ENCODE measurements around the gene ITGA2B. TPM values are rescaled to one million over a fixed set of nuclear protein-coding genes. Genes with fewer than 3 reads are reported as not detected.

The ITGA2B gene
- total and polyA plus RNA-seq, 4 donors = 1.4 to 9.2 (median 4.2) TPM

GRCh38 chr17:44409309-44410028 is 20.0 kb upstream of the ITGA2B start:
- WGBS, 2 donors = 89 to 96% methylated on average over 7 of the region's 7 CpGs
- H3K27ac ChIP-seq (ENCODE audit: low read depth in 1 of 2, low read length in 1 of 2) = no peak overlapping the region
- H3K27me3 ChIP-seq (ENCODE audit: control insufficient read depth in 3 of 3, insufficient read depth in 3 of 3, low read length in 2 of 3) = no peaks in the 10 kb centered on the region
- peaks cover 3 to 14% (median 6%) of the 10 kb centered on the region in 4 donors for H3K36me3 ChIP-seq (ENCODE audit: control insufficient read depth in 4 of 4, insufficient read depth in 4 of 4, low read length in 4 of 4)
- DNase-seq (no peak), ATAC-seq (ENCODE audit: insufficient read depth, low FRiP score) (no peak)
- no peaks in the 10 kb centered on the region for H3K9me3 ChIP-seq (ENCODE audit: control insufficient read depth in 4 of 4, insufficient read depth in 3 of 4, low read length in 3 of 4)
- H3K4me3 ChIP-seq = no peak overlapping the region
- H3K9ac ChIP-seq (ENCODE audit: insufficient read depth in 1 of 2, low read length in 2 of 2) = no peak overlapping the region
- H3K4me1 ChIP-seq (ENCODE audit: control insufficient read depth in 5 of 5, insufficient read depth in 5 of 5, low read length in 5 of 5) = no peaks in the 10 kb centered on the region
- TF ChIP-seq CTCF (IDR thresholded peaks at IDR 0.05; ENCODE audit: control extremely low read depth, extremely low read depth) = no peak

- TF ChIP-seq CTCF (IDR thresholded peaks at IDR 0.05; ENCODE audit: control extremely low read depth, extremely low read depth) = no peak
These were observed 19.3 kb upstream of the ITGA2B start for GRCh38 chr17:44408786-44409185.

GRCh38 chr17:44402564-44403172 is 13.2 kb upstream of the ITGA2B start:
- no peaks in the 10 kb centered on the region for H3K9me3 ChIP-seq (ENCODE audit: control insufficient read depth in 4 of 4, insufficient read depth in 3 of 4, low read length in 3 of 4)
- H3K4me1 ChIP-seq (ENCODE audit: control insufficient read depth in 5 of 5, insufficient read depth in 5 of 5, low read length in 5 of 5) = no peaks in the 10 kb centered on the region
- H3K4me3 ChIP-seq = no peak overlapping the region
- ATAC-seq (ENCODE audit: insufficient read depth, low FRiP score) (no peak), DNase-seq (no peak)
- H3K27ac ChIP-seq (ENCODE audit: low read depth in 1 of 2, low read length in 1 of 2) = no peak overlapping the region
- no peaks in the 10 kb centered on the region for H3K27me3 ChIP-seq (ENCODE audit: control insufficient read depth in 3 of 3, insufficient read depth in 3 of 3, low read length in 2 of 3)
- TF ChIP-seq CTCF (IDR thresholded peaks at IDR 0.05; ENCODE audit: control extremely low read depth, extremely low read depth) = no peak
- H3K9ac ChIP-seq (ENCODE audit: insufficient read depth in 1 of 2, low read length in 2 of 2) = no peak overlapping the region
- peaks cover 14 to 36% (median 25%) of the 10 kb centered on the region in 4 donors for H3K36me3 ChIP-seq (ENCODE audit: control insufficient read depth in 4 of 4, insufficient read depth in 4 of 4, low read length in 4 of 4)
- WGBS, 2 donors = 92 to 98% methylated on average over 5 of the region's 5 CpGs

More at GRCh38 chr17:44408786-44409185, 19.3 kb upstream of the ITGA2B start:
- WGBS, 2 donors = 91 to 93% methylated on average over 4 of the region's 4 CpGs
- Histone ChIP-seq H3K36me3 (ENCODE audit: control insufficient read depth in 4 of 4, insufficient read depth in 4 of 4, low read length in 4 of 4) (peaks cover 3 to 10% (median 5%) of the 10 kb centered on the region in 4 donors), H3K9me3 (ENCODE audit: control insufficient read depth in 4 of 4, insufficient read depth in 3 of 4, low read length in 3 of 4) (no peaks in the 10 kb centered on the region), H3K27me3 (ENCODE audit: control insufficient read depth in 3 of 3, insufficient read depth in 3 of 3, low read length in 2 of 3) (no peaks in the 10 kb centered on the region), H3K4me1 (ENCODE audit: control insufficient read depth in 5 of 5, insufficient read depth in 5 of 5, low read length in 5 of 5) (no peaks in the 10 kb centered on the region), H3K9ac (ENCODE audit: insufficient read depth in 1 of 2, low read length in 2 of 2) (no peak overlapping the region), H3K4me3 (no peak overlapping the region), H3K27ac (ENCODE audit: low read depth in 1 of 2, low read length in 1 of 2) (no peak overlapping the region)
- ATAC-seq (ENCODE audit: insufficient read depth, low FRiP score) (no peak), DNase-seq (no peak)
